Measurements from ENCODE around the gene RADX.

Gene RADX

GRCh38 chrX:106692425-106693065, 80.8 kb downstream of the RADX start:
- no peak for DNase-seq (ENCODE audit: low spot score)

DNA sequence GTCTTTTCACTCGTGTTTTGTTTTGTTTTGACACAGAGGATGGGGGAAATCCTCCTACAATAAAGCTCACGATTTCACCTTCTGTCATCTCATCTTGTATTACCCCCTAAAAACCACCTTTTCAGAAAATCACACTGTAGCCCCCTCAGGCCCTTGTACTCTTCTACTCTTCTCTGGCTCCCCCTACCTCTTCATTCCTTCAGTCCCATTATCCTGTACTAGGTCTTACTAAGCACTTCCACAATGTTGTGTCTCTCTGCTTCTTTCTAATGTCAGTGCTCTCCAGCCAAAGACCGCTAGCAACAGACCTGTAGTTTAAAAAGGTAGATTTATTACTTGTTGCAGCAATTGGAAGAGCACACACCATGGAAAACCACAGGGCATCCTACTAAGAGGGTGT, 84.7 kb downstream of the RADX start:
- no peak for DNase-seq (ENCODE audit: low spot score)

DNA sequence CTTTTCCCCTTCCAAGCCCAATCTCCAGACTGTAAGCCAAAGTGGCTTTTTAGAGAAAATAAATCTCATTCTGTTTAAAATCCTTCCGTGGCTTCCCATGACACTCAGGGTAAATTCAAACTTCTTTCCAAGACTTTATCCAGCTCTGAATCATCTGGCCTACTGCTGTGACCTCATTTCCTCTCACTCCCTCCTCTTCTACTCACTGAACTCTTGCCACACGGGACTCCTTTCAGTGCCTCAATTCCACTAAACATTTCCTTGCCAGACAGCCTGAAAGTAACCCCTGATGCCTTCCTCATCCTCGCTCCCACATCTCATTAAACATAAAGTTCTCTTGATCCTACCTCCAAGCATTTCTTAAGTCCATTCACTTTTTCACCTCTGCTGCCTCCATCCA, 86.9 kb downstream of the RADX start:
- DNase-seq (ENCODE audit: low spot score), result no peak

DNA sequence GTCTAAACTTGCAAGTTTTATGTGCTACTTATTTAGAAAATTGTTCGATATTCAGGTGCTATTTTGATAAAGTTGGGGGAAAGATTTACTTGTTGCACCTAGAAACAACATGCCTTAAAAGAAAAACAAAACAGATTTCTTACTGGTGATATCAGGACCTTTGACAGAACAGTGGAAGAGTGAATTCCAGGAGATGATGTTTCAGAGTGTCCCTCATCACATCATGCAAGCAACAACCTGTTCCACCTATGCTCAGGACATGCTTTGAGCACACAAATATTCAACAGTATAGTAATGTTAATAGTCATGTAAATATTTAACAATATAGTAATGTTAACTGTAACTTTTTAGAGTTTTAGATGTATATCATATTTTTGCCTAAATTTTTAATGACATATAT, 90.9 kb downstream of the RADX start:
- DNase-seq (ENCODE audit: low spot score), result no peak

GRCh38 chrX:106706466-106706865, 94.7 kb downstream of the RADX start:
- no peak for DNase-seq (ENCODE audit: low spot score)

DNA sequence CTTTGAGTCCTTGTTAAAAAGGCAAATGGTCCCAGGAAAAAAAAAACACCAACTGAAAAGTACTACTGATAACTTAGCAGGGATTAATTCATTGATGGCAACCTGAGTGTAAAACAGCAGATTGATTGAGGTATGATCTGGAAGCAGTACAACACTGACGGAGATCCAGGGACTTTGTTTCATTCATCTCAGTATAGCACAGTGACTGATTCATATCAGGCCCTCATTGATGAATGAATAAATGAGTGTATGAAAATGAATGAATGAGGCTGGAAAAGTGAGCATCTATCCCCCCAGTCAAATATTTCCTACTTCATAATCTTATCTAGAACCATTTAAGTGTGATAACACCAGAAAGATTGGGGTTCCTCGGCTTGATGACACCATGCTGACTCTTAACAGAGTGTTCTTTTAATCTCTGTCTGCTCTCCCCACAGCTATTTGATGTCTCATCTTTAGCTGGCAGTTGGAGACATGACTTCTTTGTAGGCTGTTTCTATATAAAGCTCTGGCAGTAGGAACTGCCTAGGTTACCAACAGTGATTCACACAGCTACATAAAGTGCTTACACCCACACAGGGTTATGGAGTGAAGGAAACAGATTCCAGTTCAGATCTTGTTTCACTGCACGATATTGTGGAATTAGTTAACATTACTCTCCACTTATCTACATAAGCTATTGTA, 96.1 kb downstream of the RADX start:
- DNase-seq (ENCODE audit: low spot score), result no peak

DNA sequence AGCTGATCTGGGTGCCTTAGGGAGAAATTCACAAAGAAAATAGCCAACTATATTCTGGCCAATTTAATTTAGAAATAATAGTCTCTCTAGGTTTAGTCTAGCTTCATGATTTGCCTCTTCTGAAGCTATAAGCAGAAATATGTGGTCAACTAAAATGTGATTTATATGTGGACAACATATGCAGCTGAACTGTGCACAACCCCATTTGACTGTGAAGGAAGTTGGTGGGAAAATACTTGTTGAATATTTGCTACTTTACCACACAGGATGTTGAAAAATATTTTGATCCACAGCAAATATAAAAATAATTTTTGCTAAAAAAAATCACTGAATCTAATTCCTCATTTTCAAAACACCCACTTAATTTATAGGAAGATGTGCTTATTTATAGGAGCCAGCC, 99.0 kb downstream of the RADX start:
- no peak for DNase-seq (ENCODE audit: low spot score)

GRCh38 chrX:106711375-106711774, 99.6 kb downstream of the RADX start:
- DNase-seq (ENCODE audit: low spot score), result no peak

GRCh38 chrX:106716004-106716403, 104.2 kb downstream of the RADX start:
- no peak for DNase-seq (ENCODE audit: low spot score)

GRCh38 chrX:106716463-106716862, 104.7 kb downstream of the RADX start:
- DNase-seq (ENCODE audit: low spot score), result no peak

DNA sequence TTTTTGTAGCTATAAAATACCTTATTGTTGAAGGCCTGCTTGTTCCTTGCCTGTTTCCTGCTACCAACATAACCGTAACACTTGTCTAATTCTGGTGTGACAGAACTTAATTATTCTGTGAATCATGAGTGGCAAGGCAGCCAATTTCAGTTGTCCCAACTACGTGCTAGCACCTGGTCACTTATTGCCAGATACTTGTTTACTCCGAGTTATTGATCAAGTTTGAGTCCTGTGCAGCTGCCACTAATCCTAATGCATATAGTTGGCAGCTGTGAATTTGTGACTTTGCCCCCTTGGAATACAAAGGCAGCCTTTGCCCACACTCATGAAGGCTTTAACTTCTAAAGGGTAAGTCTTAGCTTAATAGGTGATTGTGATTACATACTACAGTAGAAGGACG, 106.9 kb downstream of the RADX start:
- DNase-seq (ENCODE audit: low spot score), result no peak

DNA sequence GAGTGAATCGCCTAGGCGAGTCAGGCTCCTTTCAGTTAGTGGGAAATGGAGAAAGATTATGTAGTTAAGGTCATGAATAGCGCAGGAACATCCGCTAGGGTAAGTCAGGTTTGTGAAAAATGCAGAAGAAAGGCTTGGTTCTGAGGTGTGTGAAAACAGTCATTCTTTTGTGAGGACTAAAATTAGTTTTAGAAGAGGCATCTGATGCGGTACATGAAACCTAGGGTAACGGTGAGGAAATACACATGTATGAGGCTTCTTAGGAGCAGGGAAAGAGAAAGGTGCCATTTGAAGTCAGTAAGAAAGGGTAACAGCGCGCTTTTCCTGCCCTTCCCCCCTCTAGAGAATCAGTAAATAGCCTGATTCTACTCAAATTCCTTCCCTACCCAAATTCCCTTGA, 114.2 kb downstream of the RADX start:
- DNase-seq (ENCODE audit: low spot score), result no peak

GRCh38 chrX:106726485-106727437, 115.0 kb downstream of the RADX start, which contains the start of gene RNF128:
TSS of gene RNF128 (plus strand) at chrX:106726701. CDS start at chrX:106726914, 213 bp downstream.
- DNase-seq (ENCODE audit: low spot score), result peak; percentile 0

GRCh38 chrX:106728337-106728736, 116.6 kb downstream of the RADX start:
- DNase-seq (ENCODE audit: low spot score), result no peak
